ENCODE data around the gene TLE4.

TLE4 gene

DNA sequence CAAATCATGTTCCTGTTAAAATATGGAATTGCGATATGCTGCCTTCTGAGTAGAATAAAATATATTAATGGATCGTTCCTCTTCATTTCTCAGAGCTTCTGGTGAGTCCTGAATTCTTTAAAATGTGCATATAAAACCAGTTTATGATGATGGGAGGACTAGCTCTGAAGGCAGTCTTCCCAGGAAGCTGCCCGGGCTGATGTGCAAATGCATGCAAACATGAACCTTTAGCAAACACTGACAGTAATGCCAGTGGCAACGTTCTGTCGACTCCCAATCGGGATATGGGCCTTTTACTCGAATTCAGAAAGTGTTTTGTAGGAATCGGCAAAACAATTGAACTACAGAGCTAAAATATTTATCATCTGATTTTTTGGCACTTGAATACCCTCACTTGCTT is 93.6 kb downstream of the TLE4 start:
- no peak for DNase-seq (ENCODE audit: low spot score)

DNA sequence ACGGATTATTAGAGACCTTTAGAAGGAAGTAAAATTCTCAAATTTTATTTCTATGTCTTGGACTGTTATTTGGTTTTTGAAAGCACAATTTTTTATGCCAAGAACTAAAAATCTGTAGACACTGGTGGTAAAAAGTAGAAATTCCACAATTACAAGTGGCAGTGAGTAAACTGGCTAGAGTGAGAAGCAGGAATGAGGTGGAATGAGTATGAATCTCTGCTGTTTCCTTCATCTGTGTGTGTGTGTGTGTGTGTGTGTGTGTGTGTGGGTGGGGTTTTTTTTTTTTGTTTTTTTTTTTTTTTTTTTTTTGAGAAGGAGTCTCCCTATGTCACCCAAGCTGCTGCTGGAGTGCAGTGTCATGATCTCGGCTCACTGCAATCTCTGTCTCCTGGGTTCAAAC is 94.2 kb downstream of the TLE4 start:
- DNase-seq (ENCODE audit: low spot score), result no peak

DNA sequence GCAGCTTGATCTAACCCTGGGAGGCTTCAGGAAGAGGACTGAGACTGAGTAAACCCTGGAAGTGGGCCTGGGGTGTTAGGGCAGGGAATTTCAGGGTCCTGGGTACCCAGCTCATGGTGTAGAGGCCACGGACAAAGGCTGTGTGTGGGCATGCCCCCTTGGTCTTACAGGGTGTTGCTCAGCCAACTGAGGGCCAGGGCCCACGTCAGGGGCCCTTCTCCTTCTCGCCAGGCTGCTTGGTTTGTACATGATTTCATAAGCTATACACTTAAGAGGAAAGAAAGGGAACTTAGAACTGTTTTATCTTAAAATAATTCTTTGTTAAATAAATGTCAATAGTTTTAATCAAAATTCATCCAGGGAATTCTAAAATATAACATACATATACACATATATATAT is 95.4 kb downstream of the TLE4 start:
- no peak for DNase-seq (ENCODE audit: low spot score)

DNA sequence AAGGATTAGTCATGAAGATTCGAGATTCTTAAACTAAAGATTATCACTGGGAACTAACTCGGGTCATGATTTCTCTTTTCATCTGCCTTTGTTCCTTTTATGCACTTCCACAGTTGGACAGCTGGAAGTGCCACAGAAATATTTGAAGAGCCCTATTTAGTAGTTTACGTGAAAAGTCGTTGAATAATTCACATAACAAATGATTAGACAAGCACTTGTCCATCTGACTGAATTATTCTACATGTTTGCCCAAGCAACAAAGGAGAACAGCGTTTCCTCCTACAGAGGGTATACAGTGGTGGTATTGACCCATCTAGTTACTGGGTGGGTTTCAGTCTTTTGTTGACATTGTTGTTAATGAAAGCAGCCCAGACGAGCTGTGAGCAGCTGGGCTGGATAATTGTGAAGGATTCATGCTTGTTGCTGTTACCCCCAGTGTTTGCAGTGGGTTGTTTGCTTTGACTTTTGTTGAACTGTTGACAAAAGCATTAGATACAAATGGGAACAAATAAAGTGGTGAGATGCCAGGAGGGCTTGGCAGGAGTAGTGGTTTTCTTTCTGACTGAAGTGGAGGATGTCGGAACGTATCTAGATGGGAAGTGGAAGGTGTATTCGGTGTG is 96.2 kb downstream of the TLE4 start:
- no peak for DNase-seq (ENCODE audit: low spot score)

DNA sequence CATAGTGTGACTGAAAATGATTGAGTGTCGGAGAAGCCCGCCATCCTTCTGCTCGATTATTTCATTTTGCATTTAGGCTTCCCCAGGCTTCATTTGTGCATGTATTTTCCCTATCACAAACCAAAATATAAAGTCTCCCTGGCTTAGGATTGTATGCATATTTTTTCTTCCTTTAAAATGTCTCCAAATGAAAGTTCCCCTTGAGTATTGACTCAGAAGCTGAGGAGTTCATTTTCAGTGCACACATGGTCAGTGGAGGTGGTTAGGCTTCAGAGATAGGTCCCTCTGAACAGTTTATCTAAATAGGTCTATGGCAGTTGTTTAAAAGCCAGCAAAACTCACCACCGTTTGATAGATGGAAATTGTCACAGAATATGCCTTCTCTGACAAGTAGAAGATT is 97.2 kb downstream of the TLE4 start:
- DNase-seq (ENCODE audit: low spot score), result no peak

DNA sequence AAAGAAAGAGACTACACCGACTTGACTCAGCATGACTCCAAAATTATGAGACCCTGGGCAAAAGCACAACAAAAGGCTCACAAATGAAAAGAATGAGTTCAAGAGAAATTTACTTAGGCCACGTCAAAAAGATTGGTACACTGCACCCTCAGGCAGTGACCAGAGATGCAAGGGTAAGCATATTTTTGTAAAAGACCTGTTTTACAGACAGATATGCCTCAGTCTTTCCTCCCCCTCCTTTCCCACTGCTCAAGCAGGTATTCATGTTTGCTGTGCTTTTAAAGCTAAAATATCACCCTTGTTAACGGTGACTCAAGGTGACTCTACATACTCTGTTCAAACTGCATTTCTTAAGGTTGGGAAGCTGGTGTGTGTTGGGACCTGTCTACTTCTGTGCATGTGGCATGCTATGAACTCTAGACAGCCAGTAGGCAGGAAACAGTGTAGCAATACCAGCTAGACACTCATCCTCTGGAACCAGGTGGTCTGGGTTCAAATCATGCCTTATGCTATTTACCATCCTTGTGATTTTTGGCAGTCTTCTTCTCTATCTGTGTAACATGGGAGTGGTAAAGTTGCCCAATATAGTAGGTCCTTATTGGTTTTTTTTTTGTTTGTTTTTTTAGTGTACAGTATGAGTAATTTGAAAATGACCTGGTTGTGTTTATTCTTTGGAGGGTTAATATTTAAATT is 98.7 kb downstream of the TLE4 start:
- DNase-seq (ENCODE audit: low spot score), result no peak

DNA sequence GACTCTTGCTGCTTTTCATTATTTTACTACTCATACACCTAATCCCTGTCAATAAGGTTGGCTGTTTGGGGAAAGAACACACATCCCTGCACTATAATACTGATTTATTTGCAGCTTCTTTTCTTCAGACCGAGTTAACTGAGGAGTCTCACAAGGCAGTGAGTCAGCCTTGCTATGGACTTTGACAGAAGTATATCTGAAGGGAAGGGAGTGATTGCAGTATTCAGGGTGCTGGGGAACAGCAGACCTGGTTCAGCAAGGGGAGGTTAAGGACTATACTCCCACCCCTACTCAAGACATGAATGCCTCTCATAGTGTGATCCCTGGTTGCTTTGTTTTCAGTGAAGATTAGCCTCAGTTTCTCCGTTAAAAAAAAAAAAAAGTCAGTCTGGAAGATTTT is 99.8 kb downstream of the TLE4 start:
- no peak for DNase-seq (ENCODE audit: low spot score)

DNA sequence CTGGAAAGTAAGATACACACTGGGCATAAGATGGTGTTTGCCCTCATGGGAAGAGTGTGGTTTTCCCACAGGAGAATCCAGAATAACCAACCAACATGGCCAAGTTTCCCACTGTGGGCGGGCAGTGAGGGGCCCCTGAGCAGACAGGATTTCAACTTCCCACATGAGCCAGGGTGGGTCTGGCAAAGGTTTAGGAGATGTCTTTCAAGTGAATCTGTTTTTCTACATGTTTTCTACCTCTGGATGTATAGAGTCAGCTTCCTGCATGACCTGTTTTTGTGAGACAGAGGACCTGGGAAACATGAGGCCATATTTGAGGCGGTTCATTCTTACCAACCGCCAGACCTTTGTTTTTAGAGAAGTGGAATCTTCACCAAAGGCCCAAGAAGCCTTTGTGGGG is 100.5 kb downstream of the TLE4 start:
- DNase-seq (ENCODE audit: low spot score), result no peak

DNA sequence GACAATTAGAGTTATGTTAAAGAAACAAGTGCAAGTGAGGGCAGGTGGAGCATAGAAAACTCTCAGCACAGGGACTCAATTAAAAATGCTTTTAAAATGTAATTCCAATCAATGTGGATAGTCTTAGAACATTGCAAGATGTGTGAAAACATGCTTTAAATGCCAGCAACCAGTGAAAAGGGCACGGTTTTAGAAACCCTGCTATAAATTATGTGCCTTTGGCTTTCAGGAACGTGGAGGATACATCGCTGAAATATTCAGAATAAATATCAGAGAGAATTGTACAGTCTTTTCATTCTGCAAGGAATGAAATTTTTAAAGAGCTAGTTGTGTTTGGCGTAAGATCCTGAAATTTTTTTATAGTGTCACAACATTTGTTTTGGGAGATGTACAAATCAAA is 101.1 kb downstream of the TLE4 start:
- DNase-seq (ENCODE audit: low spot score), result no peak

DNA sequence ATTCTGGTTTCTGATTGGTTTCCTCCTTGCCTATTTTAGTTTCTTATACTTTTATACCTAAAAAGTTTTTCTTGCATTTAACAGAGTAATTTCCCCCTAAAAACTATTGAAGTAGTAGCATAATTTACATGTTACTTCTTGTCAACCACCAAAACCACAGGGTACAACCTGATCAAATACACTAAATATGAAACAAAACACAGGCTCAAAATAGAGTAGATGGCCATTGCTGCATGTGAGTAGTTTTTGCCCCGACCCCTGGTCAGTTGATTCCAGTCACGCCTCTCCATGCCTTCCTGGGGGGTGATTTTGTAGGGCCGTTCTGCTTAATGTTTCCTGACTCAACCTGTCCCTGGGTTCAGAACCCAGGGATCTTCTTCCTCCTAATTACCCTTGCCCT is 101.8 kb downstream of the TLE4 start:
- no peak for DNase-seq (ENCODE audit: low spot score)

DNA sequence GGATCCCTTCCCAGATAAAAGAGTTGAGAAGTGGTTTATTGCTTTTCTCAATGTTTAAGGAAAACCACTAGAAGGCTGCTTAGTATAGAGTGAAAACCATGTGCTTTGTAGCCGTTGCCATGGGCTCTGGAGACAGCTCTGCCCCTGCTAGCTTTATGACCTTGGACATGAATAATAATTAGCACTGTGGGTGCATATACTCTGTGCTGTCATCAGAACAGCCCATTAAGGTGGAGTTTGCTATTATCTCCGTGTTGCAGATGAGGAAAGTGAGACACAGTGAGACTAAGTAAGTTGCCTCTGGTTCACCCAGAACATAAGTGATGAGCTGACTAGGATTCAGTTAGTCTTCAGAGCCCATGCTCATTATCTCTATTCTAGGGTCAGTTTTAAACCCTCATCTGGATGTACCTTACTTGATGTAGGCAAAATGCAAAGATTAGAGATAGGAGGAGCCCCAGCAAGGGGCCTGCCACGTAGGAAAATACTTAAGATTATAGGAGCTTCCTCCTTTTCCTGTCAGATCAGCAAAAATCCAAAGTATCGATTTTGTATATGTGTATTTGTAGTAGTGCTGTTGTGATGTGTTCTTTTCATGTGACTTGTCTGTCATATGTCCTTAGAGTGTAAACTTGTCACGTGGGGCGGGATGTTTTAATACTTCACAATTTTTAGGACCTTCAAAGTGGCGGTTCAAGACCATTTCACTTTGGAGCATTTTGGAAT is 102.5 kb downstream of the TLE4 start:
- DNase-seq (ENCODE audit: low spot score), result no peak

DNA sequence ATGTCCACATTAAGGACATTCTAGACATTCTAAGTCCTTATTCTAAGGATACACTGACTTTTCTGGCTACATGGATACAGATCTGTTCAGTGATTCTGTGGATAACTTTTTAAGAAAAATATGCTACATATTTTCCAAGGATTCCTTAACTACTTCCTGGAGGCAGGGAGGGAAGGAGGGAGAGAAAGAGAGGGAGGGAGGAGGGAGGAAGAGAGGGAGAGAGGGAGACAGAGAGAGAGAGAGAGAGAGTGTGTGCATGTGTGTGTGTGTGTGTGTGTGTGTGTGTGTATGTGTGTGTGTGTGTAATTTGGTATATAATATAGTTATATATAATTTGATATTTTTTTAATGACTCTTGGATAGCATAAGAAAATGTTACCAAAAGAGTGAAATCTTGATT is 109.8 kb downstream of the TLE4 start:
- DNase-seq (ENCODE audit: low spot score), result no peak

DNA sequence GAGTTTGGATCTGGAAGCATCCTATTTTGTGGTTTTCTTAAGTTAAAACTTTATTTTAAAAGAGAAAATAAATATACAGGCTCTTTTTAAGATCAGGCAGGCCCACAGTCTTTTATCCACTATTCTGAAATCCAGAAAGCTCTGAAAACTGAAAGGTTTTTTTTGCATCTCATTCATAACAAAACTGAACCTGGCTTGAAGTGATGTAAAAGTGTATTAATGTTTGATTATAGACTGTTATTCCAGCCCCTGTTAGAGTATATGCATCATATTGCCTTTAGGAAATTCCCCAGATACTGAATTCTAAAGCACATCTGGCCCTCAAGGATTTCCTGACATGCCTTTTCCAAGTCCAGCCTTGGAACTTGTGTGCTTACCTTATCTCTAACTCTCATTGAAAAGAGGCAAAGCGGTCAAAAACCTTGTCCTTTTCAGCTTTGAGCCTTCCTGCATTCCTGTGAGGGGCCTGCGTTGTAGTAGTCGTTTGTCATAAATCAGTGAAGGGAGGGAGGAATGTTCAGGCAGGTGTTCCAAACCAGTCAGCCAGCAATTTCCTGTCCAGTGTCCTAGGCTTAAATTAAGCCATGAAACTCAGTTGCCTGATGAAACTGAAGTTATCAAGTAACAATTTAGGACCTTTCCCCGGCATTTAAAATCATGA is 110.4 kb downstream of the TLE4 start:
- no peak for DNase-seq (ENCODE audit: low spot score)

DNA sequence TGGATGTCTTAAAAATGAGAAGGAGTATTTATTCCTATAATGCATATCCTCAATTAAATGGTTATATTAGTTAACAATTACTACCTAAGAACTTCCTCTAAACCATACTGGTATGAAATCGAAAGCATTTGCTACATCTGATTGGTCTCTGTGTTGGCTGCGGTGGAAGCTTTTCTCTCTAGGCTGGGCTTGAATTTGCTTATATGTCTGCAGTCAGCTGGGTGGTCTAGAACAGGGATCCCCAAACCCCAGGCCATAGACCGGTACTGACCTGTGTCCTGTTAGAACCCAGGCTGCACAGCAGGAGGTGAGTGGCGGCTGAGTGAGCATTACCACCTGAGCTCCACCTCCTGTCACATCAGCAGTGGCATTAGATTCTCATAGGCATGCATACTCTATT is 112.3 kb downstream of the TLE4 start:
- DNase-seq (ENCODE audit: low spot score), result no peak

DNA sequence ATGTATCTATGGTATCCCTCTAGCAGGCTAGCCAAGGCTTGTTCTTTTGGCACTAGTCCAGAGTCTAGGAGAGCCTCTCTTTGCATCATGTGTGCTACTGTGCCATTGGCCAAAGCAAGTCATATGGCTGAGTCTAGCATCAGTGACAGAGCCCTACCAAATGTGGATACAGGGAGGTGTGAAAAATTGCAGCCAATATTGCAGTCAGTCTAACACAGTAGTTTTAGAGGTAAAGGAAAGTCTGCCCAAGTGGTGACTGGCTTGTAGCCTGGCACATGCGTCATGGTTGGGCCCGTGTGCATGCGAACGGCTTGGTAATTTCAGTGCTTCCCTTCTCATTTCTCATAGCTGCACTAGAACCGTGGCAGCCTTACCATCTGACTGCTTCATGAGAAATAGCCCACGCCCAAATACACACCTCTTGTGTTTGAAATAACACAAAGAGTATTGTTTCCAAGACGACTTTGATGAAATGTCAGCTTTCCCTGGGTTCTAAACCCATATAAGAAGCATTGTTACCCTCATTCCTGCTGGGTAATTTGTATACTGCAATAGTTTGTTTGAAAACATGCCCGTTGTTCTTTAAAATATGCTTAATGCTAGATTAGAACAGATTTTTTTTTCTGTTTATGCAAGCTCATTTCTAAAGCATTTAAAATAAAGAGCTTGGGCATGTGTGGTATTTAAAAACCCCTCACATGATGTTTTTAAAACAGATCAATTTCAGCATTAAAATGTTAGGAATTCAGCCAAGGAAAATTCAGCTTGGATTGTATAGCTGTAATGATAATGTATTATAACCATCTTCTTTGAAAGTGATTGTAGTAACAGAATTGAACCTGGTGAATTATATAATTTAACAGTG is 113.2 kb downstream of the TLE4 start:
- DNase-seq (ENCODE audit: low spot score), result no peak

DNA sequence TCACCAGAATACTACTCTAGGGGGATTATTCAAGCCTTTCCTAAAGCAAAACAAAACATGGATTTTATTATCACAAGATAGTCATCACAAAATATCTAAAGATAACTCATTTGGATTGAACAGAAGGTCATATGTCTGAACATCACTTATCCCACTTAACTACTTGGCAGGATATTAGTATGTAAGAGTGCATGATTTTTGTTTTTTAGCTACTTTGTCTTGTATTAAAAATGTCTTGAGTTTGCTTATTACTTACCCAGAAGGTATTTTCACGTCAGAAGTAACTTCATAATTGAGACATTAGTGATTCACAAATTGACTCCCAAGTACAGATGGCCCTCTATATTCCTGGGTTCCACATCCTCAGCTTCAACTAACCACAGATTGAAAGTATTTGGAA is 113.8 kb downstream of the TLE4 start:
- no peak for DNase-seq (ENCODE audit: low spot score)

DNA sequence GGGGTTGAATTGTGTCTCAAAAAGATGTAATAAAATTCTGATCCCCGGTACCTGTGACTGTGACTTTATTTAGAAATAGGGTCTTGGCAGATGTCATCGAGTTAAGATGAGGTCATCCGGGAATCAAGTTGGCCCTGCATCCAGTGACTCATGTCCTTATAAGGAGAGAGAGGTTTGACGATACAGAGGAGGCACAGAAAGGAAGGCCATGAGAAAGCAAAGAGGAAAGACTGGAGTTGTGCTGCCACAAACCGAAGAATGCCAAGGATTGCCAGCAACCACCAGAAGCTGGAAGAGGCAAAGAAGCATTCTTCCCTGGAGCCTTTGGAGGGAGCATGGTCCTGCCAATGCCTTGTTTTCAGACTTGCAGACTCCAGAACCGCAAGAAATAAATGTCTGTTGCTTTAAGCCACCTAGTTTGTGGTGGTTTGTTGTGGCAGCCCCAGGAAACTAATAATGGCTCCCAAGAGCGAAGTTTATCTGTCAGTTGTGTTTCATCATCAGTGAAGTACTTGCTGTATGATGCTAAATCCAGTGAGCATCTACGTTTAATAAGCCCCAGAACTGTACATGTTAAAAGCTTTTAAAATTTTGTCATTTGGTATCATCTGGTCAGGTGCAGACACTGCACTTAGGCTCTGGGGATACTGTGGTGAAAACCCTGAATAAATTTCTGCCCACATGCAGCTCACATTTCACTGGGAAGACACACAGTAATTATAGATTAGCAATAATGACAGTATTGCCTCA is 114.8 kb downstream of the TLE4 start:
- DNase-seq (ENCODE audit: low spot score), result no peak

DNA sequence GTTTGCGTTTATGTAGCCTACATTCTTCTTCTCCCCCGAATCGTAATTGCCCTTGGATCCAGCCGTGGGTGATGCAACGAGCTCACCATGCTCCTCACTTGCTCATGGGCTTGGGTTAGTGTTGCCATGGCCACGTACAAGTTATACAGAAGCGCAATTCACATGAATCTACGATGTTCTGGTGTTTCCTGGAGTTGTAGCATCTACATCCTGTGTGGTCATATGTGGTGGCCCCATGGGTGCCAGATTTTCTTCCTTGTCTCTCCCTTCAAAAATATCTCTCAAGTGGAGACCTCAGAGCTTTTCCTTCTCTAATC is 115.3 kb downstream of the TLE4 start:
- DNase-seq (ENCODE audit: low spot score), result no peak

DNA sequence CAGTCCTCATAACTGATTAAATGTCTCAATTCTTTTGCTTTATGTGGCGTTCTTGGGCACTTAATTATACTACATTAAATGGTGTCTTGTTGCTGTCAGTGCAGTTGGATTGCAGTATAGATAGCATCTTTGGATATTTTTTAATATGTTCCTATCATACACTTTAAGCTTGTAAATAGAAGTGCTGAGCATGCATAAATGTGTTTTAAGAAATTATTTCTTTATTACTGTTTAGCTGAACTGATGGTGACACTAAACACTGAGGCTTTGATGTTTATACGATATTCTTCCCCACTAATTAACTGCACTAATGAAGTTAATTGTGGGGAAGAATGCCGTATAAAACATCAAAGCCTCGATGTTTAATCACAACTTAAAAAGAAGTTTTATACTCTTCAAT is 116.6 kb downstream of the TLE4 start:
- DNase-seq (ENCODE audit: low spot score), result no peak

DNA sequence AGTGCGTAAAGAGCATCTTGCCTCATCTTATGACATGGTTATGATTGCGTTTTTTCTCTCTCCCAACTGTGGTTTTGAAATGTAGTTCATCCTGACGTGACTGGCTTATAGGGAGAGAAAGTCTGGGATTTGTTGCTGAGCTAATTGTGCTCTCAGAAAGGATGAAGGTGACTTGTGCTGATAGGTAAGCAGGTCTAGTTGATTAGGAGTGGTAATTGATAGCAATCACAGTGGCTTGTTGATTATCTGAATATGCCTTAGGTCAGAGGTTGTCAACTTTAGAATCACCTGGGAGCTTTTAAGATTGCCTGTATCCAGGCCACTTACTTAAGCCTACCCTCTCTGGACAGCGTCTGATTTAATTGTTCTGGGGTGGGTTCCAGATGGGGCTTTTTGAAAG is 117.8 kb downstream of the TLE4 start:
- DNase-seq (ENCODE audit: low spot score), result no peak

DNA sequence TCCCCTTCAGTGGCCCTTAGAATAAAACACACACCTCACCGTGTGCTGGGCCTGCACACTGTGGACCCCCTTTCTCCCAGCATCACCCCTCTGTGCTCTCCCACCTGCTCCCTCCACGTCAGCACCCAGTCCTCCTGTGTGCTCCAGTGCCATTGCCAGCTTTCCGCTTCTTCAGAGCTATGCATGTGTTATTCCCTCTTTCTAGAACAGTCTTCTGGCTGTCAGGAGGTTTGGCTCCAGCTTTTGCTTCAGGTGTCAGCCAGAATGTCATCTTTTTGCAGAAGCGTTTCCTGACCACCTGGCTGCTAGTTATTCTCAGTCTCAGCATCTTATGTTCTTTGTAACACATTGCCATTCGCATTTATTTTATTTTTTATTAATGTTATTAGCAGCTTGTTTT is 119.7 kb downstream of the TLE4 start:
- no peak for DNase-seq (ENCODE audit: low spot score)
